Measurements from ENCODE around the gene COL19A1. TPM values are rescaled to one million over a fixed set of nuclear protein-coding genes. Genes with fewer than 3 reads are reported as not detected.

Gene COL19A1
- total and polyA plus RNA-seq, 9 of the 15 experiments (the other 6 are each of a cell fraction or from before 2014, with no cell fraction given): not detected

DNA sequence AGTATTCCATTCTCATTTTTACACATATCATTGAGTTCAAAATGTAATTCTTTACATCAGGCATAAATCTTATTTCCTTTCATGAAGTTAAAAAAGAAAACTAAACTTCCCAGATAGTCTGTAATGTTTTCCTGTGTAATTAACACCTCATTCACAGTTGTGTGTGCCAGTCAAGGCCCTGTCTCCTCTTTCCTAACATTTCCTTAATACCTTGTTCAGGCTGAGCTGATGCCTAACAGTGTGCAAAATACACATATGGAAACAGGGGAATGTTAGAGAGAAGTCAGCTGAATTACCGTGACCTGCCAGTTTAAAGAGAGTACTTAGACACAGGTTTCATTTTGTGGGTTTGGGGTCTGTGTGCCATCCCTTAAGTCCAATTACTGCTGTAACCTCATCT is 227.8 kb downstream of the COL19A1 start:
- no peaks in the 10 kb centered on the region for H4K20me1 ChIP-seq (replicated peaks; ENCODE audit: control insufficient read depth, insufficient read depth, low read length)
- ChIA-PET POLR2A (no interaction called here), CTCF (ENCODE audit: low intra/inter-chr PET ratio) (no interaction called here)
- H3K27me3 ChIP-seq (ENCODE audit: control insufficient read depth in 2 of 2, insufficient read depth in 2 of 2, low read length in 2 of 2): no peaks in the 10 kb centered on the region
- no peak for TF ChIP-seq HDGF (IDR thresholded peaks at IDR 0.05)
- TF ChIP-seq HMGN3 (IDR thresholded peaks at IDR 0.05; ENCODE audit: borderline replicate concordance, extremely low read depth, insufficient read length, low read depth, low read length): no peak
- TF ChIP-seq ARID2 (IDR thresholded peaks at IDR 0.05): no peak
- no peak for TF ChIP-seq ZNF140 (CRISPR knock-in tag; IDR thresholded peaks at IDR 0.05)
- TF ChIP-seq PCBP2 (IDR thresholded peaks at IDR 0.05; ENCODE audit: low read depth, low read length, poor library complexity, severe bottlenecking): no peak
- TF ChIP-seq, protein P1, sequence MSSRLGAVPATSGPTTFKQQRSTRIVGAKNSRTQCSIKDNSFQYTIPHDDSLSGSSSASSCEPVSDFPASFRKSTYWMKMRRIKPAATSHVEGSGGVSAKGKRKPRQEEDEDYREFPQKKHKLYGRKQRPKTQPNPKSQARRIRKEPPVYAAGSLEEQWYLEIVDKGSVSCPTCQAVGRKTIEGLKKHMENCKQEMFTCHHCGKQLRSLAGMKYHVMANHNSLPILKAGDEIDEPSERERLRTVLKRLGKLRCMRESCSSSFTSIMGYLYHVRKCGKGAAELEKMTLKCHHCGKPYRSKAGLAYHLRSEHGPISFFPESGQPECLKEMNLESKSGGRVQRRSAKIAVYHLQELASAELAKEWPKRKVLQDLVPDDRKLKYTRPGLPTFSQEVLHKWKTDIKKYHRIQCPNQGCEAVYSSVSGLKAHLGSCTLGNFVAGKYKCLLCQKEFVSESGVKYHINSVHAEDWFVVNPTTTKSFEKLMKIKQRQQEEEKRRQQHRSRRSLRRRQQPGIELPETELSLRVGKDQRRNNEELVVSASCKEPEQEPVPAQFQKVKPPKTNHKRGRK (tag; IDR thresholded peaks at IDR 0.05): no peak
- no peak for TF ChIP-seq TBL1XR1 (IDR thresholded peaks at IDR 0.05; ENCODE audit: low read length in 2 of 2)
- TF ChIP-seq TEAD4 (IDR thresholded peaks at IDR 0.05; ENCODE audit: low read length): no peak
- no peak for TF ChIP-seq TEAD4 (CRISPR knock-in tag; IDR thresholded peaks at IDR 0.05; ENCODE audit: borderline replicate concordance)
- TF ChIP-seq CEBPB (tag; IDR thresholded peaks at IDR 0.05): no peak
- no peak for TF ChIP-seq POLR3A (IDR thresholded peaks at IDR 0.05; ENCODE audit: borderline replicate concordance, extremely low read depth, insufficient read depth, insufficient read length)
- TF ChIP-seq ZNF584 (CRISPR knock-in tag; IDR thresholded peaks at IDR 0.05; ENCODE audit: low read depth): no peak
- TF ChIP-seq, protein P2, sequence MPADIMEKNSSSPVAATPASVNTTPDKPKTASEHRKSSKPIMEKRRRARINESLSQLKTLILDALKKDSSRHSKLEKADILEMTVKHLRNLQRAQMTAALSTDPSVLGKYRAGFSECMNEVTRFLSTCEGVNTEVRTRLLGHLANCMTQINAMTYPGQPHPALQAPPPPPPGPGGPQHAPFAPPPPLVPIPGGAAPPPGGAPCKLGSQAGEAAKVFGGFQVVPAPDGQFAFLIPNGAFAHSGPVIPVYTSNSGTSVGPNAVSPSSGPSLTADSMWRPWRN (IDR thresholded peaks at IDR 0.05; ENCODE audit: low read depth): no peak
- no peak for TF ChIP-seq RBM15 (IDR thresholded peaks at IDR 0.05; ENCODE audit: insufficient read depth, low read length)
- TF ChIP-seq, protein P3, sequence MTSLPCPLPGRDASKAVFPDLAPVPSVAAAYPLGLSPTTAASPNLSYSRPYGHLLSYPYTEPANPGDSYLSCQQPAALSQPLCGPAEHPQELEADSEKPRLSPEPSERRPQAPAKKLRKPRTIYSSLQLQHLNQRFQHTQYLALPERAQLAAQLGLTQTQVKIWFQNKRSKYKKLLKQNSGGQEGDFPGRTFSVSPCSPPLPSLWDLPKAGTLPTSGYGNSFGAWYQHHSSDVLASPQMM (CRISPR knock-in tag; IDR thresholded peaks at IDR 0.05): no peak
- no peak for TF ChIP-seq HDAC2 (IDR thresholded peaks at IDR 0.05)
- no peak for TF ChIP-seq HMG20A (CRISPR knock-in tag; conservative IDR thresholded peaks at IDR 0.05)
- TF ChIP-seq ZNF696 (CRISPR knock-in tag; conservative IDR thresholded peaks at IDR 0.05): no peak
- TF ChIP-seq ZNF586 (CRISPR knock-in tag; conservative IDR thresholded peaks at IDR 0.05): no peak
- no peak overlapping the region for H3K4me2 ChIP-seq (ENCODE audit: insufficient read depth, low read length)
- DNase-seq (ENCODE audit: extremely low read depth in 1 of 4, low spot score in 3 of 4): no peak
- no peak for FAIRE-seq
- no TSS peak for BruUV-seq (replicated peaks)
- intact Hi-C loops (cut with micrococcal nuclease) (no loop called here), in situ Hi-C loops (cut with MboI) (no loop called here)
- 0% methylated on average over 1 of the region's 1 CpG for WGBS (ENCODE audit: insufficient coverage, low coverage, missing lambda C conversion rate)
- no peaks in the 10 kb centered on the region for H3K9me3 ChIP-seq (replicated peaks; ENCODE audit: control insufficient read depth, insufficient read depth, low read depth, low read length)
- H3K79me2 ChIP-seq (ENCODE audit: control insufficient read depth, insufficient read depth, low read length): no peaks in the 10 kb centered on the region
- no peak for ATAC-seq
- no peaks in the 10 kb centered on the region for H3K9me1 ChIP-seq (ENCODE audit: control insufficient read depth, insufficient read depth, low read length)
- no peak overlapping the region for H3K4me3 ChIP-seq
- H3K27ac ChIP-seq (ENCODE audit: extremely low read depth, low read depth, low read length): no peak overlapping the region
- no peak overlapping the region for H2AFZ ChIP-seq (ENCODE audit: low read depth, low read length)
- no peak overlapping the region for H3K9ac ChIP-seq (ENCODE audit: insufficient read depth in 1 of 2, low read depth in 2 of 2, low read length in 2 of 2)
- H3K4me1 ChIP-seq (replicated peaks in 1 of 2; ENCODE audit: control insufficient read depth in 2 of 2, insufficient read depth in 2 of 2, low read length in 2 of 2): no peaks in the 10 kb centered on the region
- H3K36me3 ChIP-seq (ENCODE audit: control insufficient read depth, insufficient read depth, low read length): no peaks in the 10 kb centered on the region
